Liver (tissue), 9 donors: Measurements from ENCODE around the gene DHCR24. TPM values are rescaled to one million over a fixed set of nuclear protein-coding genes. Genes with fewer than 3 reads are reported as not detected.

Experiments
- DNase-seq: peaks from one replicate; pipeline ENCODE4 v3.0.0-alpha.2; 2017; ENCODE audit warnings: low spot score
- H3K27ac ChIP-seq, 2 donors: one replicate each; pipeline ENCODE4 v1.7.0; 2013; ENCODE audit warnings: inconsistent platforms in 2 of 2, low read length in 2 of 2, control low read depth in 1 of 2, low read depth in 1 of 2, mild to moderate bottlenecking in 1 of 2
- H3K27me3 ChIP-seq, 4 donors: one replicate each; pipeline versions ENCODE4 v1.6.1 to v1.7.0; 2013; ENCODE audit warnings: low read length in 3 of 4, inconsistent platforms in 1 of 4, mild to moderate bottlenecking in 1 of 4, moderate library complexity in 1 of 4; ENCODE audit not compliant: control insufficient read depth in 4 of 4, insufficient read depth in 4 of 4
- H3K36me3 ChIP-seq, 4 donors: one replicate each; pipeline versions ENCODE4 v1.6.1 to v1.7.0; 2013; ENCODE audit warnings: low read length in 3 of 4, mild to moderate bottlenecking in 3 of 4, low read depth in 1 of 4, moderate library complexity in 1 of 4; ENCODE audit not compliant: control insufficient read depth in 4 of 4, insufficient read depth in 3 of 4
- H3K4me1 ChIP-seq, 4 donors: one replicate each; pipeline versions ENCODE4 v1.6.1 to v1.7.0; 2013; ENCODE audit warnings: low read length in 3 of 4, mild to moderate bottlenecking in 3 of 4, moderate library complexity in 1 of 4; ENCODE audit not compliant: control insufficient read depth in 4 of 4, insufficient read depth in 4 of 4
- H3K4me3 ChIP-seq, 3 donors: one replicate each; pipeline versions ENCODE4 v1.6.1 to v1.7.0; 2013; ENCODE audit warnings: low read length in 3 of 3, control low read depth in 1 of 3, low read depth in 1 of 3, mild to moderate bottlenecking in 1 of 3
- H3K9ac ChIP-seq, 2 donors: one replicate each; pipeline ENCODE4 v1.7.0; 2013; ENCODE audit warnings: low read length in 2 of 2, mild to moderate bottlenecking in 2 of 2, moderate library complexity in 2 of 2, control low read depth in 1 of 2, low read depth in 1 of 2
- H3K9me3 ChIP-seq, 4 donors: one replicate each; pipeline versions ENCODE4 v1.6.1 to v1.7.0; 2013; ENCODE audit warnings: low read length in 3 of 4; ENCODE audit not compliant: control insufficient read depth in 4 of 4
- EGR1 ChIP-seq, 2 donors: IDR thresholded peaks; 2 replicates each; pipeline ENCODE4 v1.6.1; 2016 to 2018; ENCODE audit warnings: antibody characterized with exemption in 2 of 2, low read depth in 2 of 2
- FOXA1 ChIP-seq: IDR thresholded peaks from 2 replicates; pipeline ENCODE4 v1.6.1; 2016; ENCODE audit warnings: antibody characterized with exemption
- GABPA ChIP-seq, 2 donors: IDR thresholded peaks in 1 of 2; conservative IDR thresholded peaks in 1 of 2; 2 replicates each; pipeline ENCODE4 v1.6.1; 2016; ENCODE audit warnings: antibody characterized with exemption in 2 of 2, mild to moderate bottlenecking in 1 of 2, moderate library complexity in 1 of 2
- HNF4A ChIP-seq, 2 donors: conservative IDR thresholded peaks; 2 replicates each; pipeline ENCODE4 v1.6.1; 2016; ENCODE audit warnings: antibody characterized with exemption in 2 of 2, mild to moderate bottlenecking in 2 of 2
- RAD21 ChIP-seq, 2 donors: IDR thresholded peaks; 2 replicates each; pipeline ENCODE4 v1.6.1; 2016; ENCODE audit warnings: antibody characterized with exemption in 2 of 2, mild to moderate bottlenecking in 2 of 2
- RXRA ChIP-seq, 2 donors: IDR thresholded peaks; 2 replicates each; pipeline ENCODE4 v1.6.1; 2017 to 2018; ENCODE audit warnings: antibody characterized with exemption in 2 of 2, mild to moderate bottlenecking in 1 of 2
- SP1 ChIP-seq: IDR thresholded peaks from 2 replicates; pipeline ENCODE4 v1.6.1; 2018; ENCODE audit warnings: antibody characterized with exemption, mild to moderate bottlenecking
- TAF1 ChIP-seq: conservative IDR thresholded peaks from 2 replicates; pipeline ENCODE4 v1.6.1; 2016; ENCODE audit warnings: antibody characterized with exemption, mild to moderate bottlenecking
- WGBS: extraction: QIAGEN DNeasy Blood & Tissue Kit; methylation state at CpG from one replicate; pipeline ENCODE4 v1.1.7; 2013; 5-methylcytosine and 5-hydroxymethylcytosine counted together
- polyA plus RNA-seq, 2 donors: library from polyadenylated mRNA; stranded (reverse) in 1 of 2; unstranded in 1 of 2; fragments of 200-250 nt in 1 of 2; fragments of >200 nt in 1 of 2; fragmentation: Nextera tagmentation in 1 of 2; extraction: Ambion mirVana in 1 of 2; gene quantifications; one replicate each; pipeline versions ENCODE4 v1.2.1 to v1.2.3, GENCODE V29; 2013 to 2015
- total RNA-seq, 2 donors: library from RNA; depleted of rRNA; stranded (reverse); fragments of >200 nt; gene quantifications; one replicate each; pipeline ENCODE4 v1.2.3, GENCODE V29; 2014
- TF ChIP-seq, protein P1 (sequence below): IDR thresholded peaks from 2 replicates; pipeline ENCODE4 v1.6.1; 2016; ENCODE audit warnings: antibody characterized with exemption
- TF ChIP-seq, protein P2 (sequence below): IDR thresholded peaks from 2 replicates; pipeline ENCODE4 v1.6.1; 2016; ENCODE audit warnings: antibody characterized with exemption, mild to moderate bottlenecking
- TF ChIP-seq, protein P3 (sequence below): IDR thresholded peaks from 2 replicates; pipeline ENCODE4 v1.6.1; 2016; ENCODE audit warnings: antibody characterized with exemption
- TF ChIP-seq, protein P4 (sequence below): fragments of 150-350 bp; IDR thresholded peaks from 2 replicates; pipeline ENCODE4 v1.5.1; 2017; ENCODE audit warnings: improper control_type of control experiment, low read depth, low read length; ENCODE audit not compliant: missing input control
- donor health status: healthy.
- donor health status: healthy.
- donor health status: healthy.
- donor health status: healthy.
- donor health status: healthy.

DHCR24 gene
- total and polyA plus RNA-seq, 4 donors = 271 to 815 (median 600) TPM

GRCh38 chr1:54875000-54875399 is 12.0 kb downstream of the DHCR24 start:
- Histone ChIP-seq H3K9ac (no peak overlapping the region), H3K9me3 (no peaks in the 10 kb centered on the region), H3K4me3 (no peak overlapping the region), H3K27me3 (no peaks in the 10 kb centered on the region), H3K27ac (peak overlapping the region; percentile 5 to 53), H3K36me3 (peaks cover 11 to 56% (median 45%) of the 10 kb centered on the region in 4 donors), H3K4me1 (peaks cover 8 to 86% (median 71%) of the 10 kb centered on the region in 4 donors)
- 90% methylated on average over 5 of the region's 5 CpGs for WGBS
- TF ChIP-seq, protein P1, sequence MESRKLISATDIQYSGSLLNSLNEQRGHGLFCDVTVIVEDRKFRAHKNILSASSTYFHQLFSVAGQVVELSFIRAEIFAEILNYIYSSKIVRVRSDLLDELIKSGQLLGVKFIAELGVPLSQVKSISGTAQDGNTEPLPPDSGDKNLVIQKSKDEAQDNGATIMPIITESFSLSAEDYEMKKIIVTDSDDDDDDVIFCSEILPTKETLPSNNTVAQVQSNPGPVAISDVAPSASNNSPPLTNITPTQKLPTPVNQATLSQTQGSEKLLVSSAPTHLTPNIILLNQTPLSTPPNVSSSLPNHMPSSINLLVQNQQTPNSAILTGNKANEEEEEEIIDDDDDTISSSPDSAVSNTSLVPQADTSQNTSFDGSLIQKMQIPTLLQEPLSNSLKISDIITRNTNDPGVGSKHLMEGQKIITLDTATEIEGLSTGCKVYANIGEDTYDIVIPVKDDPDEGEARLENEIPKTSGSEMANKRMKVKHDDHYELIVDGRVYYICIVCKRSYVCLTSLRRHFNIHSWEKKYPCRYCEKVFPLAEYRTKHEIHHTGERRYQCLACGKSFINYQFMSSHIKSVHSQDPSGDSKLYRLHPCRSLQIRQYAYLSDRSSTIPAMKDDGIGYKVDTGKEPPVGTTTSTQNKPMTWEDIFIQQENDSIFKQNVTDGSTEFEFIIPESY = no peak
- TF ChIP-seq, protein P2, sequence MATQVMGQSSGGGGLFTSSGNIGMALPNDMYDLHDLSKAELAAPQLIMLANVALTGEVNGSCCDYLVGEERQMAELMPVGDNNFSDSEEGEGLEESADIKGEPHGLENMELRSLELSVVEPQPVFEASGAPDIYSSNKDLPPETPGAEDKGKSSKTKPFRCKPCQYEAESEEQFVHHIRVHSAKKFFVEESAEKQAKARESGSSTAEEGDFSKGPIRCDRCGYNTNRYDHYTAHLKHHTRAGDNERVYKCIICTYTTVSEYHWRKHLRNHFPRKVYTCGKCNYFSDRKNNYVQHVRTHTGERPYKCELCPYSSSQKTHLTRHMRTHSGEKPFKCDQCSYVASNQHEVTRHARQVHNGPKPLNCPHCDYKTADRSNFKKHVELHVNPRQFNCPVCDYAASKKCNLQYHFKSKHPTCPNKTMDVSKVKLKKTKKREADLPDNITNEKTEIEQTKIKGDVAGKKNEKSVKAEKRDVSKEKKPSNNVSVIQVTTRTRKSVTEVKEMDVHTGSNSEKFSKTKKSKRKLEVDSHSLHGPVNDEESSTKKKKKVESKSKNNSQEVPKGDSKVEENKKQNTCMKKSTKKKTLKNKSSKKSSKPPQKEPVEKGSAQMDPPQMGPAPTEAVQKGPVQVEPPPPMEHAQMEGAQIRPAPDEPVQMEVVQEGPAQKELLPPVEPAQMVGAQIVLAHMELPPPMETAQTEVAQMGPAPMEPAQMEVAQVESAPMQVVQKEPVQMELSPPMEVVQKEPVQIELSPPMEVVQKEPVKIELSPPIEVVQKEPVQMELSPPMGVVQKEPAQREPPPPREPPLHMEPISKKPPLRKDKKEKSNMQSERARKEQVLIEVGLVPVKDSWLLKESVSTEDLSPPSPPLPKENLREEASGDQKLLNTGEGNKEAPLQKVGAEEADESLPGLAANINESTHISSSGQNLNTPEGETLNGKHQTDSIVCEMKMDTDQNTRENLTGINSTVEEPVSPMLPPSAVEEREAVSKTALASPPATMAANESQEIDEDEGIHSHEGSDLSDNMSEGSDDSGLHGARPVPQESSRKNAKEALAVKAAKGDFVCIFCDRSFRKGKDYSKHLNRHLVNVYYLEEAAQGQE = no peak
- TF ChIP-seq HNF4A (conservative IDR thresholded peaks at IDR 0.05) (no peak), GABPA (IDR thresholded peaks at IDR 0.05 in 1 of 2, conservative IDR thresholded peaks at IDR 0.05 in 1 of 2) (no peak), EGR1 (IDR thresholded peaks at IDR 0.05; ENCODE audit: low read depth in 2 of 2) (no peak), RXRA (IDR thresholded peaks at IDR 0.05) (no peak), SP1 (no peak)
- TF ChIP-seq, protein P3, sequence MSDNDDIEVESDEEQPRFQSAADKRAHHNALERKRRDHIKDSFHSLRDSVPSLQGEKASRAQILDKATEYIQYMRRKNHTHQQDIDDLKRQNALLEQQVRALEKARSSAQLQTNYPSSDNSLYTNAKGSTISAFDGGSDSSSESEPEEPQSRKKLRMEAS = no peak
- TF ChIP-seq, protein P4, sequence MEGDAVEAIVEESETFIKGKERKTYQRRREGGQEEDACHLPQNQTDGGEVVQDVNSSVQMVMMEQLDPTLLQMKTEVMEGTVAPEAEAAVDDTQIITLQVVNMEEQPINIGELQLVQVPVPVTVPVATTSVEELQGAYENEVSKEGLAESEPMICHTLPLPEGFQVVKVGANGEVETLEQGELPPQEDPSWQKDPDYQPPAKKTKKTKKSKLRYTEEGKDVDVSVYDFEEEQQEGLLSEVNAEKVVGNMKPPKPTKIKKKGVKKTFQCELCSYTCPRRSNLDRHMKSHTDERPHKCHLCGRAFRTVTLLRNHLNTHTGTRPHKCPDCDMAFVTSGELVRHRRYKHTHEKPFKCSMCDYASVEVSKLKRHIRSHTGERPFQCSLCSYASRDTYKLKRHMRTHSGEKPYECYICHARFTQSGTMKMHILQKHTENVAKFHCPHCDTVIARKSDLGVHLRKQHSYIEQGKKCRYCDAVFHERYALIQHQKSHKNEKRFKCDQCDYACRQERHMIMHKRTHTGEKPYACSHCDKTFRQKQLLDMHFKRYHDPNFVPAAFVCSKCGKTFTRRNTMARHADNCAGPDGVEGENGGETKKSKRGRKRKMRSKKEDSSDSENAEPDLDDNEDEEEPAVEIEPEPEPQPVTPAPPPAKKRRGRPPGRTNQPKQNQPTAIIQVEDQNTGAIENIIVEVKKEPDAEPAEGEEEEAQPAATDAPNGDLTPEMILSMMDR = no peak
- DNase-seq = no peak

DNA sequence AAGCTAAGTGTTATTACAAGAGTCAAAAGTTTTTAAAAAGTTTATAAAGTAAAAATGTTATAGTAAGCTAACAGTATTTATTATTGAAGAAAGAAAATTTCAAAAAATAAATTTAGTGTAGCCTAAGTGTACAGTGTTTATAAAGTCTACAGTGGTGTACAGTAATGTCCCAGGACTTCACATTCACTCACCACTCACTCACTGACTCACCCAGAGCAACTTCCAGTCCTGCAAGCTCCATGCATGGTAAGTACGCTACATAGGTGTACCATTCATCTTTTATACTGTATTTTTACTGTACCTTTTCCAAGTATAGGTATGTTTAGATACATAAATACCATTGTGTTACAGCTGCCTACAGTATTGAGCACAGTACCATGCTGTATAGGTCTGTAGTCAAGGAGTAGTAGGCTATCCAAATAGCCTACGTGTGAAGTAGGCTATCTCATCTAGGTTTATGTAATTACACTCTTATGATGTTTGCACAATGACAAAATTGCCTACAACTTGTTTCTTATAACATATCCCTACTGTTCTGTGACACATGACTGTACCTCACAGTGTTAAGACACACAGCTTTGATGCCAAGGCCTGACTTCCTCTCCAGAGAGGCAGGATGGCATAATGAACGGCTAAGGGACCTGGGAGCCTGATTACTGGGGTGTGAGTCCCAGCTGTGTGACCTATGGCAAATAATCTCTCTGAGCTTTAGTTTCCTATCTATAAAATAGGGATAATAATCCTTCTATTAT is 12.7 kb downstream of the DHCR24 start:
- Histone ChIP-seq H3K9ac (no peak overlapping the region), H3K36me3 (peaks cover 11 to 60% (median 45%) of the 10 kb centered on the region in 4 donors), H3K27ac (no peak overlapping the region), H3K4me3 (no peak overlapping the region), H3K9me3 (no peaks in the 10 kb centered on the region), H3K4me1 (peaks cover 13 to 81% (median 71%) of the 10 kb centered on the region in 4 donors), H3K27me3 (no peaks in the 10 kb centered on the region)
- 69% methylated on average over 3 of the region's 3 CpGs for WGBS
- DNase-seq = no peak
- no peak for TF ChIP-seq SP1
- no peak for TF ChIP-seq RXRA (IDR thresholded peaks at IDR 0.05)
- TF ChIP-seq EGR1 (IDR thresholded peaks at IDR 0.05; ENCODE audit: low read depth in 2 of 2) = no peak
- no peak for TF ChIP-seq FOXA1
- no peak for TF ChIP-seq RAD21 (IDR thresholded peaks at IDR 0.05)
- no peak for TF ChIP-seq TAF1
- TF ChIP-seq, protein P2 = no peak
- TF ChIP-seq, protein P1 = no peak
- TF ChIP-seq, protein P4 = no peak
